Liver (tissue), 3 donors: ENCODE data around the gene CORO2B.

Source experiments
- CTCF ChIP-seq: fragments of 150-350 bp; IDR thresholded peaks from 2 replicates; pipeline ENCODE4 v1.5.1; 2017; ENCODE audit warnings: improper control_type of control experiment, low read depth, low read length; ENCODE audit not compliant: missing input control
- MAX ChIP-seq: IDR thresholded peaks from 2 replicates; pipeline ENCODE4 v1.6.1; 2016; ENCODE audit warnings: antibody characterized with exemption
- RAD21 ChIP-seq, 2 donors: IDR thresholded peaks; 2 replicates each; pipeline ENCODE4 v1.6.1; 2016; ENCODE audit warnings: antibody characterized with exemption in 2 of 2, mild to moderate bottlenecking in 2 of 2
- REST ChIP-seq: IDR thresholded peaks from 2 replicates; pipeline ENCODE4 v1.6.1; 2016; ENCODE audit warnings: antibody characterized with exemption, mild to moderate bottlenecking
- SP1 ChIP-seq: IDR thresholded peaks from 2 replicates; pipeline ENCODE4 v1.6.1; 2018; ENCODE audit warnings: antibody characterized with exemption, mild to moderate bottlenecking
- TAF1 ChIP-seq: conservative IDR thresholded peaks from 2 replicates; pipeline ENCODE4 v1.6.1; 2016; ENCODE audit warnings: antibody characterized with exemption, mild to moderate bottlenecking
- donor health status: healthy.
- donor health status: healthy.

- TF ChIP-seq MAX (no peak), CTCF (no peak), RAD21 (IDR thresholded peaks at IDR 0.05) (no peak), REST (no peak), SP1 (no peak), TAF1 (no peak)
Observed at GRCh38 chr15:68593828-68594532, 15.2 kb downstream of the CORO2B start.
